ENCODE results near the gene PDE4D.
"Not testable (repeated sequence)": the region's sequence is repeated elsewhere in the genome, so short reads cannot be mapped to it uniquely, and the experiment has no call there.

The PDE4D gene

DNA sequence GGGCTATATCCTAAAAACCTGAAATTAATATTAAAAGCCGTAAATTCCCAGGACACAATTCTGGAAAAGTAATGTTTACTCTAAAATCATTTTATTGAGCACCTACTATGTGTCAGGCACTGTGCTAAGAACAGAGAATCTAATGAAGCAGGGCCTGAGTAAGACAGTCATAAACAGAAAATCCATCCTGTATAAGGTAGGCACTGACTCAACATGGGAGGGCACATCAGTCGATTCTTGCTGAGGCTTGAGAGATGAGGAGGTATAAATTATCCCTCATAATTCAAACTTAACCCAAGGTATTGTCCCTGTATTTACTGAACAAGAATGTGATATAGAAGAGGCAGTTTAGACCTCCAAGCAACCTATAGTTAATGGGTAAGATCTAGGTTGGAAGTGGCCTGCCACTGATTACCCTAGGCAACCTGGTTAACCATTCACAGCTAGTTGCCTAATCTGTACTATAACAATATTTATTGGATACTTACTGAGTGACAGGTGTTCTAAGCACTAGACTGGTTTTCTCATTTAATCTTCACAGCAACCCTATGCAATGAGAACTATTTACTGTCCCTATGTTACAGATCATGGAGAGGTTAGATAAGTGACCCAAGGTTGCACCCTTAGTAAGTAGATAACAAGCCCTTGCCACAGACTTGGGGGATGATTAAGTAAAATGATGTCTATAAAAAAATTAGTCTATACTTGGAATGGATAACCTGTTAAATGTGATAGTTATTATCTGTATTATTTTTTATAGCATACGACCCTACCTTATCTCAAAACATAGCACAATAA, 317.7 kb downstream of the PDE4D start:
- DNase-seq: no peak

- DNase-seq: not testable (repeated sequence)
Observed at GRCh38 chr5:59573509-59573908, 320.0 kb downstream of the PDE4D start.

DNA sequence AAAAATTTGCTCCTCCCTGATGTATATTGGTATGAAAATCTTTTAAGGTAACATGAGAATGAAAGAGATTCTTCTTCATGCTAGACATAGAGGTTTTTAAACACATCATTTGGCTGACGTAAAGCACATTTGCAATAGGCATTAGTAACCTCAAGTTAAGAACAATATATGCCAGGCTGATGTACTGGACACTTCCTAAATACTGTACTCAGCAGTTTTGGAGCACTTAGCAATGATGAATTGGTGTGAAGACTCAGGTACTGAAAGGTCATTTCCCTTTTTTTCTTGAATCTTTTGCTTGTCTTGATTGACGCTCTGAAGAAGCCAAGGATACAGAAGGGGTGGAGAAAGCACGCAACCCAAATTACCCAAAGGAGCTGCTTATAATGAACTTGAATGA, 322.5 kb downstream of the PDE4D start:
- no peak for DNase-seq

GRCh38 chr5:59569608-59570334, 323.8 kb downstream of the PDE4D start:
- no peak for DNase-seq

DNA sequence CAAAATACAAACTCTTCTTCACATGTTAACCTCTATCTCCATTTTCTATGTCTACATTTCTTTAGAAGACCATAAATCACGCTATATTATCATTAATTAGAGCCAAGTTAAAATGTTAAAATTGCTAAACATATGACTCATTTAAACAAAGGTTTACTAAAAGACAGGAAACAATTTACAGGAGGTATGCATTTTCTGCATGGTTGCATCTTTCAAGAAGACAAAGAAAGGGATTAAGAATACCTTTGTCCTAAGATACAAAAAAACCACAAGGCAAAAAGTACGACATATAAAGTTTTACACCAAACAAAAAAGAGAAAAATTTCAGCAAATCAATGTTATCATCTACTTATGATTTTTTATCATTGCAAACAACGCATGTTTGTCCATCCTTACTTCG, 324.4 kb downstream of the PDE4D start:
- no peak for DNase-seq

DNA sequence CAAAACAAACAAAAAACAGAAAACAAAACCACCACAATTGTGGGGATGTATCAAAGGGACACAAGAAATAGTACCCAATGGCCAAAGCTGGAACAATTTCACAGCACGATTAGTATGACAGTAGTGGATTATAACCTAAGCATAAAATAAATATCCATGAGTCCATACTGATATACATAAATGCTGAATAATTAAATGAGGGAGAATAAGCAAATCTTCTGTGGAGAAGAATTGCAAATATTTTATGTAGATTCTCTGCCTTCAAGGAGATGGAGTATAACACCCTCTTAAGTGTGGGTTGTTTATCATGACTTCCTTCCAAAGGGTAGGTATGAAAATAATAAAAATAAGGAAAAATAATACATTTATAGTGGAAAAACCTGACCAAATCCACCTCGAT, 325.4 kb downstream of the PDE4D start:
- DNase-seq: no peak

GRCh38 chr5:59565551-59565950, 328.0 kb downstream of the PDE4D start:
- no peak for DNase-seq

DNA sequence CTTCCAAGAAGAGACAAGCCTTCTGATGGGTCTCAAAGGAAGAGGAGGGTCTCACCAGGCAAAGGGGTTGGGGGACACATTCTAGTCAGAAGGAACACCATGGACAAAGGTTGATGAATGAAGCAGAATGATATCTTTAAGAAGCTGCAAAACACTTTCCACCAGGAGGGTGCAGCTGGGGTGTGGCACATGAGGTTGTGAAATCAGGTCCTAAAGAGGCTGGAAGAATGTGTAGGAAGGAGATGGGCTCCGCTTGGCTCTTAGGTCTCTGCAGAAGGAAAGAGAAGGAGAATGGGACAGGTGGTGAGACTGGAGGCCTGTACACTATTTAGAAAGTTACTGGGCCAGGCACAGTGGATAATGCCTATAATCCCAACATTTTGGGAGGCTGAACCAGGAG, 328.6 kb downstream of the PDE4D start:
- DNase-seq: no peak

DNA sequence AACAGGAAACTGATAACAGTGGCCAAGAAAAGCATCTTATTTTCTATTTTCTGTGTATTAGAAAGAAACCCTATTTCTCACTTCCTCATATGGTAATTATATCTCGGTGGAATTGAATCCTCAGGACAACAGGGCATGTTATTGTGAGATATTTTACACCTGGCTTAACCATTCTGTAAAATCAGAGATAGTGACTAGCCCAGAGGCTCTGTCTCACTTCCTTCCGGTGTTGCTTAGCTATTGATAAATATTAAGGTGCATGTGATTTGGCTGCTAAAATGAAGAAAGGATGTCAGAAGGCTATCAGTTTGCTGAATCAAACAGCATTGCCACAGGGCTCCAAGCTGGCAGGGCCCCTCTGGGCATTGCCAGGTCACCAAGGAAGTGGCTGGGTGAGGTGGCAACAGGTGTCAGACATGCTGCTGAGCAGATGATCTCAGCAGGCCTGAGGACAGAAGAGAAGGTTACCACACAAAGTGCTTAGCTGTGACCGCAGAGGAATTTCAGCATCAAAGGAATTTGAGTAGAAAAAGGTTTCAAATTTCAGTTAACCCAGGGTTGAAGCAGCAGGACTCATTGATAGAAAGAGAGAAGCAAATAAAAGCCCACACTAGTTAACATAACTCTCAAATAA, 330.7 kb downstream of the PDE4D start:
- no peak for DNase-seq

- no peak for DNase-seq
Observed at GRCh38 chr5:59560553-59560952, 333.0 kb downstream of the PDE4D start.

GRCh38 chr5:59559847-59560246, 333.7 kb downstream of the PDE4D start:
- DNase-seq: no peak

- DNase-seq: no peak
Observed at GRCh38 chr5:59559323-59559722, 334.2 kb downstream of the PDE4D start.

DNA sequence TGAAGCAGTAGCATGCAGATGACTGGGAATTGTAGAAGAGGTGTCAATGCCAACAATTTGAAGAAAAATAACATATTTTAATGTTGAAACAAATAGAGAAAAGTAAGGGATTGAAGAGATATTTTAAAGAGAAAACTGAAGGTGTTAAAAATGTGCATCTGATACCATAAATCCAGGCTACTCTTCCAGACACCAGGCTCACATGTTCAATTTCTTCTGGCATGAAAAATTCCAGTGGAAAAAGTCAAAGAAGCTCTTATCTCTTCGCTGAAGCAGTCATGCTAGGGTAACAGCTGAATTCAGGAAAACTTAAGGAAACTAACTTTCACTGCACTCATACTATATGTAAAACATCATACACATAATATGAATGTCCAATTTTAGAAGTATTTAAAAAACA, 335.0 kb downstream of the PDE4D start:
- no peak for DNase-seq

- DNase-seq: no peak
Observed at GRCh38 chr5:59557572-59557971, 336.0 kb downstream of the PDE4D start.

DNA sequence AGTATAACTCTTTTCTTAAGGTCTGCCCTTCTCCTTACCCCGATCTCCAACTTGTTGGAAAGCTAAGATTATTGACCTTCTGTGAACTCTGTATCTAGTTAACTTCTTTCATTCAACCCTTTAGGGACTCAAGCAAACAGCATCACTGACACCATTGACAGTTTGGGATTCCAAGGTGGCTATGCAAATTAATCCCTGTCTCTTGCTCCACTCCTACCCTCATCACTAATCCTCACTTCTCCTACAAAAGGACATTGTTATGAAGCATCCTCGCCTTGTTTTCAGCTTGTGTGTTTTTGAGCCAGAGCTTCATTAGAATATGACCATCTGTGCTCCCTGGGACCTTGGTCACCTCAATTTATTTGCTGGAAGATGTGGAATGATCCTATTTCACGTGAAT, 337.9 kb downstream of the PDE4D start:
- DNase-seq: no peak

DNA sequence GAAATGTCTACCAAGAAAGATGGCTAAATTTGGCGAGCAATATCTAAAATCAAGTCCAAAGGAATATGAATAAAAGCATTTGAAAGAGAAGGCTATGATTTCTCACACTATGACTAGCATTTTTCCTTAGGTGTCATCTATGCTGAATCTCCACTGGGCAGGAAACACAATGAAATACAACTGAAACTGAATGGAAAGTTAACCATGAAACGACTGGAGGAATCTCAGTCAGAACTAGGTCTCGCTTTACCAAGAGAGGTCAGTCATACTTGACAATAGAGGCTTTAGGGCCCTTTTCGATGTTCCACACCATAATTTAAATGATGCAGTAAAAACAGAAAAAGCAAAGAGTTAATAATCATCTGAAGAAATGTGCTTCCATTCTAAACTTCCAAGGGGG, 339.0 kb downstream of the PDE4D start:
- no peak for DNase-seq

- DNase-seq: no peak
Observed at GRCh38 chr5:59553992-59554391, 339.5 kb downstream of the PDE4D start.

DNA sequence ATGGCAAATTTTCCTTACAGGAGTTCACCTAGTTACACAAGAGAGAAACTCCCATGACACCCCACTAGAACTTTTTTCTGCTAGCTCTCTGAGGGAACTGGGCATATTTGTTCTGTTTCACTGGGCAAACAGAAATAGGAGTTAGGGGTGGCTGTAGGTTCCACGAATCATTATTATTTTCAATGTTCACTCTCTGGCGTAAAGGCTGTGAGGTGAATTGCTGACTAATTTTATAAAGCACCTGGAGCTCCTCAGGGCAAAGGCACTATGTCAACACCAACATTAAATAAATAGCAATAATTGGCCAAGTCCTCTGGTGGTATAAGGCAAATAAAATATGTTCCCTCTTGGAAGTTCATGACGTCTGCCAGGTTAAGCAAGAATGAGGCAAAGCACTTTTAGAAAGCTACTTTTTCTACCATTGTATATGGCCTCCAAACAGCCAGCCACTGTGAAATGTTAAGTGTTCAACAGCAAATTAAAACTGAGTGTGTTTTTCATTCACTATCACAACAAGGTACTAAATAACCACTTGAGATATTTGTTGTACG, 344.6 kb downstream of the PDE4D start:
- DNase-seq: no peak

DNA sequence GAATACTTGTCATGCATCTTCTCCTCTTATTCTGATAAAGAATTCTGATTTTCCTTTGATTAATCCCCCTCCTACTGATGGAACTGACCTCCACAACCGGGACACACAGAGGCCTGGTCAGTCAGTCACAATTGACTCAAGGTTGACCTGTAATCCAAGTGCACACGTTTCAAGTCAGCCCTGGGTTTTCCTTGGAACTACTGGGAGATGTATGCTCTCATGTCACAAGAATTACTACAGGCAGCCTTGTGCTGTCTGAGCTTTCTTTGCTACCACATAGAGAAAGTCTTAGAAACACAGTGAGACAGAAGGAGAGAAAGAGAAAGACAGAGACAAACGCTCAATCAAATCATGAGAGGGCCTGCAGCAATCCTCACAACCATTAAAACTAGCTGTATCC, 345.8 kb downstream of the PDE4D start:
- no peak for DNase-seq

GRCh38 chr5:59544573-59544972, 349.0 kb downstream of the PDE4D start:
- DNase-seq: no peak

DNA sequence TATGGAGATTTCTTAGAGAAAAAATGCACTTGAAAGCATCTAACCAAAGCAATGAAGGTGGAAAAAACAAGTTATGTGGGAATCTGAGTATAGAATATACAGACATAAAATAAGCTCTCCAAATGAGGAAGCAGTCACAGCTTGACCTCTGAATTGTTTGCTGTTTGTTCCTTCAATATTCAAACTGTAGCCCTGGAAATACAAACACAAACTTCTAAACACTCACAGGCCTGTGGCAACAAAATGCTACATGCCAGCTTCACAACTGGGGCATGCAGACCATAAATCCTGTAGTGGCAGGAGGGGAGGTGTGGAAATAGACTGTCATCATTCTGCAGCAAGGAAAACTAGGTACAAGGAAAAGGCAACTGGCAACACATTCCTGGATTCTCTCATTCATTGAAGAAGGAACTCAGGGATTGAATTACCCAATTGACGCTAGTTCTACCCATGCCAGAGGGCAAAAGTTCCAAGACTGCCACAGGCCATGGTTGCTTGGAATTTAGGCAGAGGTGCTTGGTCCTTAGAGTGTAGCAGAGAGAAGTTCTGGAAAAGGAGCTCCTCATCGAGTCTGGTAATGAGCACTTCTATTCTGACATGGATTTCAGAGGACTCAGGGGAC, 349.6 kb downstream of the PDE4D start:
- no peak for DNase-seq

DNA sequence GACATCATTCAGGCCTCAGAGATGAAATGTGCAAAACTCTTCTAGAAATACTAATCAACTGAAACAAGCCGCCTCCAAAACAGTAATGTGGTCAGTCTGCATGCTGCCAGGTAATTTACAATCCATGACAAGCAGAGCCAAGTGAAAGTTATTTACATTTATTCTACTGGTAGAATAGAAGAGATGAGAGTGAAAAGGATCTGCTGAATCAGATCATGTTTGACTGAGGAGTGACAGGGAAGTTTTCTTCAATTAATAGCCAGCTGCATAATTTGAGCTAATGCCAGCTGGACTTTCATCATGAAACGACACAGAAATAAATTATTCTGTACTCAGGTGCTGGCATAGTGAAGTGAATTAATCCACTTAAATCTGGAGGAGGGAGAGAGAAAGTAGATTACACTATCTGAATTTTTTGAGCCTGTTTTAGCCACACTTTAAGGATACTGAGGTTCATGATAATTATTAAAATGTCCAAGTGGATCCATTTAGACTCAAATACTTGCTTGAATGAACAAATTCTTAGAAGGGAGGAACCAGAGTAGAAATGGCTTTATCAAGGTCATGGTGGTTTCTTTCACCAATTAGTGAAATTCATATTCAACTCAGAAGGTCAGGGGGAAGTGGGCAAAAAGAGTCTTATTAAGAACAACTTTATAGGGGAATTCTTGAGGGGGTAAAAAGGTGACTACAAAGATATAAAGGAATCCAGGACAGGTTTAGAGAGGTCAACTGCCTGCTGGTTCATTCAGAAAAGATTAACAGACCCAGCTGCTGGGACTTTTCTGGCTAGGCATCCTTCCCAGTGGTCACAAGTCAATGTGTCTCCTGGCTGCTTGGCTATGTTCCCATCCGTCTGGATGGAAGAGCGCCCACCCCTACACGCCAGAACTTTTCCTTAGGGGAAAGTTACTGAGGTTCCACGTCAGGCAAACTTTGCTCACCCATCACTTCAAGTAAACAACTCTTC, 350.4 kb downstream of the PDE4D start:
- no peak for DNase-seq

All from bone marrow (tissue), 2 donors.